Large intestine (tissue), 3 donors: ENCODE results near the gene LRRC27. TPM values are rescaled to one million over a fixed set of nuclear protein-coding genes. Genes with fewer than 3 reads are reported as not detected.

Experiments used
- DNase-seq, 2 donors: peaks; one replicate each; pipeline versions ENCODE4 v3.0.0 to v3.0.0-alpha.2; 2013
- H3K27ac ChIP-seq: one replicate; pipeline ENCODE4 v1.5.1; 2013; ENCODE audit warnings: low read length
- H3K27me3 ChIP-seq: 2 replicates; pipeline ENCODE4 v1.6.1; 2013; ENCODE audit warnings: low read length; ENCODE audit not compliant: control insufficient read depth, insufficient read depth
- H3K36me3 ChIP-seq: 2 replicates; pipeline ENCODE4 v1.6.1; 2013; ENCODE audit warnings: low read length; ENCODE audit not compliant: control insufficient read depth, insufficient read depth
- H3K4me1 ChIP-seq: one replicate; pipeline ENCODE4 v1.6.1; 2013; ENCODE audit warnings: low read length; ENCODE audit not compliant: control insufficient read depth, insufficient read depth
- H3K4me3 ChIP-seq: one replicate; pipeline ENCODE4 v1.5.1; 2013; ENCODE audit warnings: low read length
- H3K9me3 ChIP-seq: one replicate; pipeline ENCODE4 v1.6.1; 2013; ENCODE audit warnings: mild to moderate bottlenecking, low read depth, low read length, moderate library complexity; ENCODE audit not compliant: control insufficient read depth
- WGBS: methylation state at CpG from one replicate; pipeline ENCODE4 v1.1.5; 2013; ENCODE audit warnings: low lambda C conversion rate; ENCODE audit not compliant: insufficient coverage; 5-methylcytosine and 5-hydroxymethylcytosine counted together
- polyA plus RNA-seq: library from polyadenylated mRNA; unstranded; fragments of 120-200 nt; gene quantifications from one replicate; pipeline ENCODE4 v1.2.1, GENCODE V29; 2013

The LRRC27 gene
- polyA plus RNA-seq, 1 donor, result 20.7 TPM

- no CpG with 5 or more reads among the region's 32 CpGs for WGBS
- Histone ChIP-seq H3K9me3 (peaks cover 8% of the 10 kb centered on the region), H3K36me3 (peaks cover 17% of the 10 kb centered on the region), H3K4me1 (peaks cover 76% of the 10 kb centered on the region), H3K4me3 (no peak overlapping the region), H3K27ac (no peak overlapping the region), H3K27me3 (no peaks in the 10 kb centered on the region)
- no peak for DNase-seq
Measured at GRCh38 chr10:132416566-132417256, 84.7 kb downstream of the LRRC27 start.

GRCh38 chr10:132417257-132417910, 85.4 kb downstream of the LRRC27 start:
- WGBS, result 86% methylated on average over 4 of the region's 26 CpGs
- H3K27ac ChIP-seq, result peak overlapping the region; percentile 93
- no peak for DNase-seq
- peaks cover 76% of the 10 kb centered on the region for H3K4me1 ChIP-seq
- H3K9me3 ChIP-seq, result peaks cover 8% of the 10 kb centered on the region
- no peak overlapping the region for H3K4me3 ChIP-seq
- H3K36me3 ChIP-seq, result peaks cover 17% of the 10 kb centered on the region
- H3K27me3 ChIP-seq, result no peaks in the 10 kb centered on the region

- peaks cover 17% of the 10 kb centered on the region for H3K36me3 ChIP-seq
- no CpG with 5 or more reads among the region's 20 CpGs for WGBS
- peak overlapping the region; percentile 93 for H3K27ac ChIP-seq
- H3K27me3 ChIP-seq, result no peaks in the 10 kb centered on the region
- H3K4me3 ChIP-seq, result no peak overlapping the region
- H3K9me3 ChIP-seq, result peaks cover 8% of the 10 kb centered on the region
- no peak for DNase-seq
- H3K4me1 ChIP-seq, result peaks cover 76% of the 10 kb centered on the region
Measured at GRCh38 chr10:132417957-132418441, 86.0 kb downstream of the LRRC27 start.

GRCh38 chr10:132418527-132419416, 86.8 kb downstream of the LRRC27 start:
- DNase-seq, result peak; percentile 92 to 96
- no peak overlapping the region for H3K4me3 ChIP-seq
- H3K27me3 ChIP-seq, result no peaks in the 10 kb centered on the region
- peaks cover 17% of the 10 kb centered on the region for H3K36me3 ChIP-seq
- H3K27ac ChIP-seq, result peak overlapping the region; percentile 93
- no CpG with 5 or more reads among the region's 18 CpGs for WGBS
- H3K9me3 ChIP-seq, result peaks cover 8% of the 10 kb centered on the region
- peaks cover 68% of the 10 kb centered on the region for H3K4me1 ChIP-seq

GRCh38 chr10:132419538-132420468, 87.8 kb downstream of the LRRC27 start:
- peaks cover 13% of the 10 kb centered on the region for H3K36me3 ChIP-seq
- DNase-seq, result no peak
- H3K9me3 ChIP-seq, result peaks cover 8% of the 10 kb centered on the region
- H3K4me3 ChIP-seq, result no peak overlapping the region
- WGBS, result no CpG with 5 or more reads among the region's 25 CpGs
- H3K27me3 ChIP-seq, result no peaks in the 10 kb centered on the region
- peak overlapping the region; percentile 94 for H3K27ac ChIP-seq
- H3K4me1 ChIP-seq, result peaks cover 58% of the 10 kb centered on the region

GRCh38 chr10:132420469-132420980, 88.5 kb downstream of the LRRC27 start:
- peaks cover 8% of the 10 kb centered on the region for H3K9me3 ChIP-seq
- H3K4me3 ChIP-seq, result no peak overlapping the region
- H3K27ac ChIP-seq, result peak overlapping the region; percentile 94
- H3K4me1 ChIP-seq, result peaks cover 55% of the 10 kb centered on the region
- WGBS, result no CpG with 5 or more reads among the region's 8 CpGs
- DNase-seq, result peak in 1 of 2 donors; percentile 46
- H3K36me3 ChIP-seq, result peaks cover 13% of the 10 kb centered on the region
- no peaks in the 10 kb centered on the region for H3K27me3 ChIP-seq

GRCh38 chr10:132420981-132421846, 89.2 kb downstream of the LRRC27 start:
- H3K27ac ChIP-seq, result peak overlapping the region; percentile 94
- no peak overlapping the region for H3K4me3 ChIP-seq

GRCh38 chr10:132421847-132422751, 90.1 kb downstream of the LRRC27 start:
- no CpG with 5 or more reads among the region's 30 CpGs for WGBS
- Histone ChIP-seq H3K27ac (peak overlapping the region; percentile 94), H3K4me3 (no peak overlapping the region), H3K36me3 (peaks cover 8% of the 10 kb centered on the region), H3K27me3 (no peaks in the 10 kb centered on the region), H3K4me1 (peaks cover 55% of the 10 kb centered on the region), H3K9me3 (peaks cover 2% of the 10 kb centered on the region)
- DNase-seq, result no peak

More at GRCh38 chr10:132420981-132421846, 89.2 kb downstream of the LRRC27 start:
- peak; percentile 84 to 93 for DNase-seq
- H3K4me1 ChIP-seq, result peaks cover 55% of the 10 kb centered on the region
- peaks cover 10% of the 10 kb centered on the region for H3K36me3 ChIP-seq
- no peaks in the 10 kb centered on the region for H3K27me3 ChIP-seq
- H3K9me3 ChIP-seq, result peaks cover 4% of the 10 kb centered on the region
- WGBS, result 35% methylated on average over 2 of the region's 33 CpGs
